Thoracic aorta (tissue), 2 donors: ENCODE measurements around the gene SELENOI. TPM values are rescaled to one million over a fixed set of nuclear protein-coding genes. Genes with fewer than 3 reads are reported as not detected.

Source experiments
- ATAC-seq: fragments of 150-250 bp; one replicate; pipeline ENCODE4 v1.8.0; 2017; ENCODE audit warnings: low read depth; ENCODE audit not compliant: insufficient number of reproducible peaks, low FRiP score
- DNase-seq: peaks from one replicate; pipeline ENCODE4 v3.0.0-alpha.2; 2020; ENCODE audit warnings: low spot score
- H3K27ac ChIP-seq, 2 donors: fragments of 200-600 bp; sonication (generic); 1 replicate in 1 of 2; 2 replicates in 1 of 2; pipeline ENCODE4 v1.5.1; 2016; ENCODE audit warnings: mild to moderate bottlenecking in 2 of 2, moderate library complexity in 2 of 2
- H3K27me3 ChIP-seq: fragments of 200-600 bp; sonication (generic); replicated peaks from 2 replicates; pipeline ENCODE4 v1.6.0; 2016; ENCODE audit warnings: mild to moderate bottlenecking; ENCODE audit not compliant: insufficient read depth
- H3K36me3 ChIP-seq: fragments of 200-600 bp; sonication (generic); one replicate; pipeline ENCODE4 v1.5.1; 2016
- H3K4me1 ChIP-seq, 2 donors: fragments of 200-600 bp; sonication (generic); 1 replicate in 1 of 2; 2 replicates in 1 of 2; pipeline versions ENCODE4 v1.5.1 to v1.6.0; 2016; ENCODE audit warnings: low read depth in 2 of 2, mild to moderate bottlenecking in 1 of 2; ENCODE audit not compliant: control insufficient read depth in 1 of 2
- H3K4me3 ChIP-seq: fragments of 200-600 bp; sonication (generic); 2 replicates; pipeline ENCODE4 v1.5.1; 2016; ENCODE audit warnings: mild to moderate bottlenecking
- H3K9me3 ChIP-seq: fragments of 200-600 bp; sonication (generic); 2 replicates; pipeline ENCODE4 v1.5.1; 2016
- CTCF ChIP-seq: fragments of 200-600 bp; sonication (generic); IDR thresholded peaks from one replicate; pipeline ENCODE4 v1.5.1; 2019; ENCODE audit warnings: antibody characterized with exemption
- total RNA-seq, 2 donors: library from RNA; depleted of rRNA; stranded (reverse); fragments of >200 nt; gene quantifications; one replicate each; pipeline versions ENCODE4 v1.1.0 to v1.2.3, GENCODE V29; 2016

Gene SELENOI
- total RNA-seq, 2 donors from 2014 or later: 7.0 to 11.8 TPM

- Histone ChIP-seq H3K36me3 (no peaks in the 10 kb centered on the region), H3K4me1 (no peaks in the 10 kb centered on the region), H3K9me3 (no peaks in the 10 kb centered on the region), H3K4me3 (no peak overlapping the region), H3K27me3 (no peaks in the 10 kb centered on the region), H3K27ac (no peak overlapping the region)
- ATAC-seq (no peak), DNase-seq (no peak)
- TF ChIP-seq CTCF: no peak
Observed at GRCh38 chr2:26384183-26384582, 38.2 kb downstream of the SELENOI start.

DNA sequence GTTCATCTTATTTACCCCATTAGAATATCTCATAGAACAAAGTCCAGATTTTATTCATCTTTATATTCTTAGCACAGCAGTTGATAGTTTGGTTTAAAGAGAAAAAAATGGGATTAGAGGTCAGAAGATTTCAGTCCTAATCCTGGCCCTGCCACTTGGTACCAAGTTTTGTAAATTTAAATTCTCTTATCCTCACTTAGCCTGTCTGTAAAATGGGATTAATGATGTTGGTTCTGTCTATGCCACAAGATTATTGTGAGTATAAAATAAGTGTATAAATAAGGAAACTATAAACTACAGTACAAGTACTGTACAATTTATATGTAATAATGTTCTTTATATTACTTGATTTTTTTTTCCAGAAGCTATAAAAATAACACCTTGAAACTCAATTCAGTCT is 38.7 kb downstream of the SELENOI start:
- DNase-seq (no peak), ATAC-seq (no peak)
- Histone ChIP-seq H3K4me1 (no peaks in the 10 kb centered on the region), H3K36me3 (no peaks in the 10 kb centered on the region), H3K27me3 (no peaks in the 10 kb centered on the region), H3K9me3 (no peaks in the 10 kb centered on the region), H3K27ac (no peak overlapping the region), H3K4me3 (no peak overlapping the region)
- TF ChIP-seq CTCF: no peak

GRCh38 chr2:26387189-26387588 is 41.2 kb downstream of the SELENOI start:
- Histone ChIP-seq H3K9me3 (no peaks in the 10 kb centered on the region), H3K27me3 (no peaks in the 10 kb centered on the region), H3K4me3 (no peak overlapping the region), H3K4me1 (no peaks in the 10 kb centered on the region), H3K27ac (no peak overlapping the region), H3K36me3 (no peaks in the 10 kb centered on the region)
- TF ChIP-seq CTCF: no peak
- no peak for ATAC-seq
- no peak for DNase-seq

DNA sequence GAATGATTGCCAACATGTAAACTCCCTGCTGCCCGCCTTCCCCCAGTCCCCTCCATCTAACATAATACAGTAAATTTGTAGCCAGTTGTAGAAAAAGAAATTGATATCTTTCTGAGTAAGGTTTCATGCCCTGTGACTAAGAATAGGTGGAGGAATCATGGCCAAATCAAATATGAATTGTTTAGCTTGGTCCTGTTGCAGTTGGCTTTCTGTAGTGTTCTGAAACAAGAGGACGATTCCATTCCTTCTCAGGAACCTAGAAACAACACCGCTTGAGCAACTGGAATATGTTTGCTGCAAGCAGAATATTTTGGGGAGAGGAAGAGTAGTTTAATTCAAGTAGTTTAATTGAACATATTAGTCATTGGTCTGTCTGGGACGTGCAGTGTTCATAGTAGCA is 48.8 kb downstream of the SELENOI start:
- no peak for DNase-seq
- H3K4me1 ChIP-seq: peaks cover 14 to 16% of the 10 kb centered on the region in 2 donors
- no peak for ATAC-seq
- TF ChIP-seq CTCF: no peak
- no peaks in the 10 kb centered on the region for H3K36me3 ChIP-seq
- H3K27ac ChIP-seq: no peak overlapping the region
- H3K4me3 ChIP-seq: no peak overlapping the region
- no peaks in the 10 kb centered on the region for H3K27me3 ChIP-seq
- H3K9me3 ChIP-seq: no peaks in the 10 kb centered on the region

DNA sequence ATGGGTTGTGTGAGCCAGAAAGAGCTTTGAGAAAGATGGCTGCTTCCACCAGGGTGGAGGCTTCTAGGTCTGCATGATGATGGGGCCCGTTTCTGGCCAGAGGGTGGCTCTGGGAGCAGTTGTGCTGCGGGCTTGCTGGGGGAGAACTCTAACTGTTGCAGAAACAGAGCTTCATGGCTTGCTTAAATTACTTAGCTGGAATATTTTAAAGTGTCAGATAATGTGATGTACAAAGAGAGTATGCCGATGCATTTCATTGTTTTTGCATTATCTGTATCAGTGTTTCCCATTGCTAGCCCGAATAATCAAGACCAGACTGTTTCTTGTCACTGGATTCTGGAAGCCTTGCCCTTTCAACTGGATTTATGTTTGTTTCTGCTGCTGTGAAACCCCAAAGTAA is 49.5 kb downstream of the SELENOI start:
- Histone ChIP-seq H3K27me3 (no peaks in the 10 kb centered on the region), H3K27ac (no peak overlapping the region), H3K36me3 (no peaks in the 10 kb centered on the region), H3K4me3 (no peak overlapping the region), H3K9me3 (no peaks in the 10 kb centered on the region), H3K4me1 (peaks cover 14 to 16% of the 10 kb centered on the region in 2 donors)
- ATAC-seq (no peak), DNase-seq (no peak)
- no peak for TF ChIP-seq CTCF
